Kidney (tissue), 14 donors: ENCODE data around the gene TAF6L. TPM values are rescaled to one million over a fixed set of nuclear protein-coding genes. Genes with fewer than 3 reads are reported as not detected.
"Not testable (repeated sequence)": the region's sequence is repeated elsewhere in the genome, so short reads cannot be mapped to it uniquely, and the experiment has no call there.

ENCODE experiments used
- DNase-seq, 5 donors: peaks; one replicate each; pipeline ENCODE4 v3.0.0-alpha.2; 2013 to 2020
- FAIRE-seq: peaks from 2 replicates; lab custom pipeline; 2012; peaks lifted over from hg19 to GRCh38; lab: Jason Lieb, UNC
- H3K27ac ChIP-seq, 2 donors: one replicate each; pipeline ENCODE4 v1.7.0; 2013; ENCODE audit warnings: low read depth in 2 of 2, low read length in 2 of 2, inconsistent platforms in 1 of 2
- H3K27me3 ChIP-seq: one replicate; pipeline ENCODE4 v1.7.1; 2013; ENCODE audit warnings: low read length, inconsistent platforms; ENCODE audit not compliant: control insufficient read depth, insufficient read depth
- H3K36me3 ChIP-seq, 3 donors: one replicate each; pipeline versions ENCODE4 v1.7.0 to v1.7.1; 2013; ENCODE audit warnings: low read length in 3 of 3, control low read depth in 1 of 3, inconsistent platforms in 1 of 3; ENCODE audit not compliant: insufficient read depth in 3 of 3, control insufficient read depth in 2 of 3
- H3K4me1 ChIP-seq, 3 donors: one replicate each; pipeline versions ENCODE4 v1.7.0 to v1.7.1; 2013; ENCODE audit warnings: low read length in 3 of 3, inconsistent platforms in 1 of 3, low read depth in 1 of 3; ENCODE audit not compliant: control insufficient read depth in 2 of 3, insufficient read depth in 2 of 3
- H3K4me3 ChIP-seq, 3 donors: one replicate each; pipeline versions ENCODE4 v1.7.0 to v1.8.1; 2013; ENCODE audit warnings: low read length in 3 of 3, control low read depth in 1 of 3, inconsistent platforms in 1 of 3
- H3K9ac ChIP-seq, 3 donors: one replicate each; pipeline versions ENCODE4 v1.7.0 to v1.7.1; 2013; ENCODE audit warnings: low read length in 3 of 3, control low read depth in 1 of 3, inconsistent platforms in 1 of 3
- H3K9me3 ChIP-seq, 3 donors: one replicate each; pipeline versions ENCODE4 v1.7.0 to v1.7.1; 2013; ENCODE audit warnings: low read length in 3 of 3, control low read depth in 1 of 3, inconsistent platforms in 1 of 3; ENCODE audit not compliant: control insufficient read depth in 2 of 3, insufficient read depth in 1 of 3
- intact Hi-C: fragments of 100-400 bp; cut with DNase I; formaldehyde crosslinking; loops from one replicate; pipeline ENCODE4 v1.11.1; 2022
- polyA plus RNA-seq: library from polyadenylated mRNA; stranded (reverse); fragments of 350-450 nt; fragmentation: Illumina TruSeq; extraction: RNeasy Lipid Tissue Mini Kit (QIAGEN cat#74804); gene quantifications from one replicate; pipeline ENCODE4 v1.2.3, GENCODE V29; 2014; ENCODE audit warnings: low read depth, low replicate concordance; ENCODE audit not compliant: insufficient read depth
- total RNA-seq: library from RNA; stranded (reverse); fragmentation: NEBNext Ultra II Directional; extraction: Animal tissue kit (Norgen Biotek cat#: 25700); gene quantifications from one replicate; pipeline ENCODE4 v1.2.1, GENCODE V29; 2021
- TF ChIP-seq, protein P1 (sequence below): IDR thresholded peaks from 3 replicates; pipeline ENCODE4 v1.5.1; 2012; ENCODE audit warnings: mild to moderate bottlenecking, moderate library complexity, borderline replicate concordance; ENCODE audit not compliant: insufficient read depth; ENCODE audit errors: extremely low read depth
- donor health status: control.
- donor health status: control.
- donor health status: control.
- donor health status: control.
- donor health status: control.
- donor health status: DM: yes; HTN: yes; CAD: no.
- donor health status: Normal renal cell carcinoma (clear cell type).

Gene TAF6L
- total and polyA plus RNA-seq, 2 donors from 2014 or later, result 19.3 to 27.1 TPM

DNA sequence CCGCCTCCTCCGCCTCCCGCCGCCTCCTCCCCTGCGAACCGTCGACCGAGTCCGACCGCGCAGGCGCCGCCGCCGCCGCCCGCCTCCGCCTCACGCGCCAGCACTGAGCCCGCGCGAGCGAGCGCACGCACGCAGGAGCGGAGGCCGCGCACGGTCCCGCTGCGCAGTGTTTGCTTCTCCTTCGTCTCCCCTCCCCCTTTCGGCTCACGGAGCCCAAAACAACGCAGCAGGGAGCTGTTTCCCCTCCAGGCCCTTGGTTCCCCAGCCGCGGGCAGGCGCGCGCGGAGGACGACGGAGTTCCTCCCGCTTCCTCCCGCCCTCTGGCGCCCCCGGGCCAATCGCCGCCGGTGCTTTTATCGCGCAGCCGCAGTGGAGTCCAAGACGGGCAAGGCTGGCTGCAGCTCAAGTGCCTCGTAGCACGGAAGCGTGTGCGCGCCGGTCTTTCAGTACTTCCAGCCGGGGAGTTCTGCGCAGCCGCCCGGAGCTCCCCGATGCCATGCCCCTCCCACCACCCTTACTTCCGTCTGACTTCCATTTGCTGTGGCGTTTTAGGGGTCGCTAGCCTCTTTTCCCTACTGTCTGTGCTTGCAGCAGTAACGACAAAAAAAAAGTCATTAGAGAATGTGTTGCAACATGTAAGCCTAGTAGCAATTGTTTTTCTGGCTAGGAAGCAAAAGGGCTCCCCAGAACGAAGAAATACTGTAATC lies 43.9 kb upstream of the TAF6L start, which contains the start of gene HNRNPUL2:
HNRNPUL2 (minus strand) TSS at position 293 of the 707 bp plus-strand sequence. CDS start 301 bp downstream, outside the sequence.
- TF ChIP-seq, protein P1, sequence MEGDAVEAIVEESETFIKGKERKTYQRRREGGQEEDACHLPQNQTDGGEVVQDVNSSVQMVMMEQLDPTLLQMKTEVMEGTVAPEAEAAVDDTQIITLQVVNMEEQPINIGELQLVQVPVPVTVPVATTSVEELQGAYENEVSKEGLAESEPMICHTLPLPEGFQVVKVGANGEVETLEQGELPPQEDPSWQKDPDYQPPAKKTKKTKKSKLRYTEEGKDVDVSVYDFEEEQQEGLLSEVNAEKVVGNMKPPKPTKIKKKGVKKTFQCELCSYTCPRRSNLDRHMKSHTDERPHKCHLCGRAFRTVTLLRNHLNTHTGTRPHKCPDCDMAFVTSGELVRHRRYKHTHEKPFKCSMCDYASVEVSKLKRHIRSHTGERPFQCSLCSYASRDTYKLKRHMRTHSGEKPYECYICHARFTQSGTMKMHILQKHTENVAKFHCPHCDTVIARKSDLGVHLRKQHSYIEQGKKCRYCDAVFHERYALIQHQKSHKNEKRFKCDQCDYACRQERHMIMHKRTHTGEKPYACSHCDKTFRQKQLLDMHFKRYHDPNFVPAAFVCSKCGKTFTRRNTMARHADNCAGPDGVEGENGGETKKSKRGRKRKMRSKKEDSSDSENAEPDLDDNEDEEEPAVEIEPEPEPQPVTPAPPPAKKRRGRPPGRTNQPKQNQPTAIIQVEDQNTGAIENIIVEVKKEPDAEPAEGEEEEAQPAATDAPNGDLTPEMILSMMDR, result no peak
- intact Hi-C loops, result no loop called here
- peak within 1 kb of the TSS; percentile 88 to 96 (median 93) for H3K9ac ChIP-seq
- H3K4me3 ChIP-seq, result peak within 1 kb of the TSS; percentile 96 to 99 (median 96)
- no peaks in the 10 kb centered on the region for H3K9me3 ChIP-seq
- H3K27ac ChIP-seq, result peak within 1 kb of the TSS; percentile 97 to 99
- peaks cover 6 to 18% (median 12%) of the 10 kb centered on the region in 3 donors for H3K36me3 ChIP-seq
- H3K27me3 ChIP-seq, result no peaks in the 10 kb centered on the region
- FAIRE-seq (no peak), DNase-seq (peak; percentile 99 to 100 (median 99))
- H3K4me1 ChIP-seq, result peaks cover 3 to 18% (median 4%) of the 10 kb centered on the region in 3 donors

DNA sequence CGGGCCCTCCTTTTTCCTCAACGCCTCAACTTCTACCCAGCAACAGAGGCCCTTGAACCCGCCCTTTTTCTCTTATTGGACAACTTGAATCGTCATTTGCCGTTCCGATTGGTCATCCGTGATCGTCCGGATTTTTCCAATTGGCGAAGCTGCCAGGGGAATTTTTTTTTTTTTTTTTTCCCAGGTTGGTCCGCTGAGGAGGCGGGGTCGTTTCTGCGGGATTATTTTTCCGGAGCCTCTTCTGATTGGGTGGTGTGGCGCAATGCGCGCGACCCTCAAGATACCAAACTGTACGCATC lies 43.4 kb upstream of the TAF6L start:
- H3K27ac ChIP-seq, result peak overlapping the region; percentile 97 to 99
- FAIRE-seq (peak; percentile 88), DNase-seq (peak; percentile 91 to 99 (median 96))
- no peaks in the 10 kb centered on the region for H3K9me3 ChIP-seq
- intact Hi-C loops, result no loop called here
- H3K36me3 ChIP-seq, result peaks cover under 1 to 13% (median 7%) of the 10 kb centered on the region in 3 donors
- peak overlapping the region; percentile 96 to 99 (median 96) for H3K4me3 ChIP-seq
- TF ChIP-seq, protein P1, result no peak
- H3K4me1 ChIP-seq, result peaks cover 3 to 18% (median 4%) of the 10 kb centered on the region in 3 donors
- no peaks in the 10 kb centered on the region for H3K27me3 ChIP-seq
- peak overlapping the region; percentile 88 to 96 (median 93) for H3K9ac ChIP-seq

DNA sequence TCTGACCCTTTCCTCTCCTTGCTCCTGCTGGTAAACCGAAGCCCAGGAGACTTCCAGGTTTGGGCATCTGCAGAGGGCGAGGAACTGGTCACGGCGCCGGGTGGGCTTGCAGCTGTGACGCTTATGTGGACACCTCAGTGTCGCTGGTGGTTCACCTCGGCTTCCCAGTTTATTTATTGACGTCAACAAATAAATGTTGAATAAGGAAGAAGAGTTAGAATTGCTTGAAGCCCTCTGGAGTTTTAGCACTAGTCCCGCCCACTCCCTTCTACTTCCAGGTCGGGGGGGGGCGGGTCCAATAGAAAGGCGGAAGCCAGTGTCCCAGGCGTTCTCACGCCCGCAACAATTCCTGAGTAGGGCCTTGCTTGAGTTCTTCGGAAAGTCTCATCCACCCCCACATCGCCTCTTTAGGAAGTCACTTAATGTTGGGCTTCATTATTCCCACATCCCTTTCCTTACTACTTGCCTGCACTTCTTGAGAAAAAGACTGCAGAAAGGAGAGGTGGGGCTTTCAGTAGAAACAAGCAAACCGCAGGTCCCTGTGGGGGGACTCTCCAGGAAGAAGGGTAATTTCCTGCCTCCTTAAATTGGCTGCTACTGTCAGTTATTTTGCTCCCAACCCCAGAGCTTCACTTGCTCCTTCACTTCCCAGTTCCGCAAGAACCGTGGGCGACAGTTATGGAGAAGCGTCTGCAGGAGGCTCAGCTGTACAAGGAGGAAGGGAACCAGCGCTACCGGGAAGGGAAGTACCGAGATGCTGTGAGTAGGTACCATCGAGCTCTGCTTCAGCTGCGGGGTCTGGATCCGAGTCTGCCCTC lies 42.8 kb upstream of the TAF6L start, which contains the start of gene TTC9C:
TTC9C (plus strand) TSS at position 316 of the 818 bp plus-strand sequence; CDS start at position 679, 363 bp downstream.
- peak within 1 kb of the TSS; percentile 97 to 99 for H3K27ac ChIP-seq
- H3K4me3 ChIP-seq, result peak within 1 kb of the TSS; percentile 96 to 99 (median 96)
- TF ChIP-seq, protein P1, result no peak
- peaks cover 3 to 18% (median 4%) of the 10 kb centered on the region in 3 donors for H3K4me1 ChIP-seq
- DNase-seq (peak; percentile 85 to 96 (median 92)), FAIRE-seq (no peak)
- intact Hi-C loops, result no loop called here
- H3K27me3 ChIP-seq, result no peaks in the 10 kb centered on the region
- H3K9ac ChIP-seq, result peak within 1 kb of the TSS; percentile 88 to 96 (median 93)
- H3K9me3 ChIP-seq, result no peaks in the 10 kb centered on the region
- peaks cover 0 to 7% (median 7%) of the 10 kb centered on the region in 3 donors for H3K36me3 ChIP-seq

DNA sequence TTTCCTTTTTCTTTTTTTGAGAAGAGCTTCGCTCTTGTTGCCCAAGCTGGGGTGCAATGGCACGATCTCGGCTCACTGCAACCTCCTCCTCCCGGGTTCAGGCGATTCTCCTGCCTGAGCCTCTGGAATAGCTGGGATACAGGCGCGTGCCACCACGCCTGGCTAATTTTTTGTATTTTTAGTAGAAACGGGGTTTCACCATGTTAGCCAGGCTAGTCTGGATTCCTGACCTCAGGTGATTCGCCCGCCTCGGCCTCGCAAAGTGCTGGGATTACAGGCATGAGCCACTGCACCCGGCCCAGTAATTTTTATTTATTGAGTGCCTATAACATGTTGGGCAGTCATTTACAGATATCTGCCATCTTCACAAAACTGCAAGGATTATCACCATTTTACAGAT lies 41.1 kb upstream of the TAF6L start:
- H3K27me3 ChIP-seq, FAIRE-seq, H3K36me3 ChIP-seq, H3K4me1 ChIP-seq, intact Hi-C loops, H3K27ac ChIP-seq, DNase-seq, H3K9me3 ChIP-seq: not testable (repeated sequence)
- peak overlapping the region in 1 of 3 donors; percentile 69 for H3K9ac ChIP-seq
- H3K4me3 ChIP-seq, result peak overlapping the region in 1 of 3 donors; percentile 51
